Smooth muscle cell of the brain vasculature (primary cell): ENCODE data around the gene MS4A14.
"Not testable (repeated sequence)": the region's sequence is repeated elsewhere in the genome, so short reads cannot be mapped to it uniquely, and the experiment has no call there.

ENCODE experiments used
- DNase-seq: peaks from one replicate; pipeline ENCODE4 v3.0.0-alpha.2; 2012; ENCODE audit warnings: low read depth, low spot score

Gene MS4A14

DNA sequence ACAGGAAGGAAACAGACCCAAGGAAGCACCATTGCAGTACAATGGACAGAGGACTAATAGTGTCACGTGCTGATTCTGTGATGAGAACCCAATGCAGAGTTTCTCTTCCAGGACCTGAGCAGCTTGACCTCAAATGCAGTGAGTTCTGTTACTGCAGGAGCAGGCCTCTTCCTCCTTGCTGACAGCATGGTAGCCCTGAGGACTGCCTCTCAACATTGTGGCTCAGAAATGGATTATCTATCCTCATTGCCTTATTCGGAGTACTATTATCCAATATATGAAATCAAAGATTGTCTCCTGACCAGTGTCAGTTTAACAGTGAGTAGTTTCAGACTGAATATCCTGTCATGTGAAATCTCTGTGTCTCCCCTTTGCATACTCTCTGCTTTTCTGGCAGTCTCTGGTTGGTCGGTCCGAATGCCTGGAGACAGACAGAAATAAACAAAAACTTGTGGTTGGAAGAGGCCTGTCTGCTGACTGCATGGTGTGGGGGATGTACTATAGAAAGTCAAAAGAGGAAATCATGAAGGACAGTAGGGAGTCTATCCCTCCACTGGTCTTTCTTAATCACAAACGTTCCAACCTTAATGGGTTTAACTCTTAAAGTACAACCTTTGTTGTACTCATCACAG lies 6.9 kb upstream of the MS4A14 start:
- DNase-seq, result no peak

DNA sequence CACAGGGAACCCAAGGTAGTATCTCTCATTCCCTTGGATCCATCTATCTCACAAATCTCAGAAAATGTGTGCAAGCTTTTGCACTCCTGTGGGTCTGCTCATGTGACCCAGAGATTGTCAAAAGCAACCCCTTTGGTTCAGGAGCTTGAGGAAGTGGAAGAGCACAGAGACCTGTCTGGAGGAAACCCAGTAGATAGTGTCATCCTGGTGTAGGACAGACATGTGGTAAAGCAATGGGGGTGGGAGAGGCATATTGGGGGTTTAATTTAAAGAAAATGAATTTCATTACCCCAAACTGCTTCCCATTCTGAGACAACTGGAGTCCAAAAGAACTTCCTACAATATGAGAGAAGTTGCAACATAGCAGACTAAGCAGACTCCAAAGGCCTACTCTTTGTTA lies 5.8 kb upstream of the MS4A14 start:
- no peak for DNase-seq

DNA sequence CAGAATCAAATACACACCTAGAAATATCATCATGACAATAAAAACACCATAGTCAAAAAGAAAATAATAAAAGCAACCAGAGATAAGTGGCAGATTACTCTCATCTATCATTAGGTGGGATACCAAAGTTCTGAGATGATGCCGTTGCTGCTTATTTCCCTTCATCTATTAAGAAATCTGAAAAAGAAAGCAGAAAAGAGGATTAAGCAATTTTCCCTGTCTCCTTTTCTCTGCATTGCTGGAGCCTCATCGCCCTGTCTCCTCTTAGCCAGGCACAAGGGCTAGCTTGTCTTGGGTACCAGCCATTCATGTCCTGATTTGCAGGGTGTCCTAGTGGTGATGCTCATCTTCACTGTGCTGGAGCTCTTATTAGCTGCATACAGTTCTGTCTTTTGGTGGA lies 3.9 kb upstream of the MS4A14 start:
- no peak for DNase-seq

DNA sequence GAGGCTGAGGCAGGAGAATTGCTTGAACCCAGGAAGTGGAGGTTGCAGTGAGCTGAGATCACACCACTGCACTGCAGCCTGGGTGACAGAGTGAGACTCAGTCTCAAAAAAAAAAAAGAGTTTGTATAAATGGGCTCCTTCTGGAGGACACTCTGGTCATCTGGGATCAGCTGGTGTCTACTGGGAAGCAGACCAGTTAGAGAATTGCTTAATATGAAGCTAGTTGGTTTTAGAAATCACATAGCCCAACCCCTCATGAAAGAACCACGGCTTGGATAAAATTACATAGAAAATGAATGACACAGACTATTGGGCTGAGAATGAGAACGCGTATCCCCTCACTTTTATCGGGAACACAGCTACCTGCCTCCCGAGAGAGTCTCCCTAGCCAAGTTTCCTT lies 3.2 kb upstream of the MS4A14 start:
- DNase-seq, result no peak

DNA sequence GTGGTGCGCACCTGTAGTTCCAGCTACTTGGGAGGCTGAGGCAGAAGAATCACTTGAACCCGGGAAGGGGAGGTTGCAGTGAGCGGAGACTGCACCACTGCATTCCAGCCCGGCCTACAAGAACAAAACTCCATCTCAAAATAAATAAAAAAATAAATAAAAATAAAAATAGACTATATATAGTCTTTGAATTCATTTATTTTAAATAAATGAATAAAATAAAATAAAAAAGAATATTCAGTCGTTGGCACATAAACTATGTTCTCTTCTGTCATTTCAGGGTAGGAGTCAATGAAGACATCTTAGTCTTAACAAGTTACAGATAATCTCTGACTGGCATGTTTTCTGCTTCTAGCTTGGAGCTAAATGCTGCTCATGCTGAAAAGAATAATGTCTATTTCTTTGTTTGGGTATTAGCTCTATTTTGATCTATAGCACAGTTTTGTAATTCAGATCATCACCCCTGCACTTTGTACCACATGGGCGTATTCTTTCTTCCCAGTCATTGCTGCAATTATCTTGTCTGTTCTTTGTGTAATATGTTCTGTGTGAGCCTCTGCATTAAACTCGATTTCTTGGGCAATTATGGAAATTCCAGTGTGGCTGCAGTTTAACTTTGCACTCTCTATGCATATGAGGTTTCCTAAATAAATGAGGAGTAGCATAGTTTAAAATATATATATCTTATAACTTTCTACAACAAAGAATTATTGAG lies 1.4 kb upstream of the MS4A14 start:
- DNase-seq, result no peak

DNA sequence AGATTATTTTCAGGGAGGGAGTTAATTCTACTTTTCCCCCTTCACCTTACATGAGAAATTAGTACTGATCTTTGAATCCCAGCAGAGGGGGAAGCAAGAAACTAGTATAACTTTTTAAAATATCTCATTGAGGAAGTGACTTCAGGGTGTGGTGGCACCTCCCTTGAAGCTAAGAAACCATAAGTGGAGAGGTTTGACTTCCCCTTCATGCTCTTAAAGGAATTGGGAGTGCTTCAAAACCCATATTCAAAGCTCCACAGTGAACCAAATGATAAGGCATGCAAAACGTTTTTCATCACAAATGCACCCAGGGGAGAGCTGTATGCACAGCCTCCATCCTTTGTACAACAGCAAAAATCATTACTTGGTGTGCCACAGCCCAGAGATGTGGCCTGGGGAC lies 540 bp downstream of the MS4A14 start:
- no peak for DNase-seq

DNA sequence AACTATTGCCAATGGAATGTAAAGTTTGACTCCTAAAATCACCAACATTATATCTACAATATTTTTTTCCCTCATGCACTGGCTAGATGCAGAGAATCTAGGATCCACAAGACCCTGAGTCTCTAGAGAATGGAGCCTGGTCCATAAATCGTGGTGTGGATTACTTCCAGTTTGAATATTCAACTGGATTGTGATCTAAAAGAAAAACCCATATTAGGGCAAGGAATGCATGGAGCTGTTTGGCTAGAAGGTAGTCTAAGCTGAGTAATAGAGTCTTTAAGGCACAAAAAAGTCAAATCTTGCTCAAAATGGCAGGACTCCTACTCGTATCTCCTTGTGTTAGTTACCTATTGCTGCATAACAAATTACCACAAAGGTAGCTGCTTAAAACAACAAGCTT lies 23.8 kb downstream of the MS4A14 start:
- DNase-seq, result no peak

DNA sequence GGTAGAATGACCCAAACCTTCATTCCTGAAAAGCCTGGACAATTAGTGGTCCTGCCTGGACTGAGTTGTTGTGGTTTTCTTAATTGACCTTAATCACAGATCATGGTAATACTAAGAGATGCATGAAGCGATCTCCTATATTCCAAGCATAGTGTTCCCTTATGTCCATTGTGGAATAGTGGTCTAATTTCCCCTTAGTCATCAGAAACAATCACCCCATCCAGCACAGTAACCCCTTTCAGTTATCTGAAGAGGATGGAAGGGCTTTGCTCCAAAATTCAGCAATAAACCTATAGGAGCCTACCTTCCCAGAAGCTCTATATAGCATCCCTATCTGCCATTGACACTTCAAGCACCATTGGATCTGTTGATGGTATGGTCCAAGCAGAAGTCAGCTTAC lies 26.4 kb downstream of the MS4A14 start:
- DNase-seq, result no peak

DNA sequence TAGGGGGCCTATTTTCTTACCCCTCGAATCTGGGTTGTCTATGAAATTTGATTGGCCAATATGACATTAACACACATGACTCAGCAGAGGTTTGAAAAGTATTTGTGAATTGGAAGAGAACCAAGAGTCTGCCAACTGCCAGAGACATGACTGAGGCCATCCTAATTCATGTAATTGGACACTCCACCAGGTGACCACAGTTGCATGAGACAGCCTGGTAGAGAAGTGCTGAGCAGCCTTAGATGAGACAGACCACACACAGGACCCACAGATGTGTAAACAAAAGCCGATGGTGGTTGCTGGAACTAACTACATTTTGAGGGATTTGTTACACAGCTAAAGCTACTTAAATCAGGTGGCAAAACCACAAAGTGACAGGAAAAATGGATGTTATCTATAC lies 32.3 kb downstream of the MS4A14 start:
- no peak for DNase-seq

DNA sequence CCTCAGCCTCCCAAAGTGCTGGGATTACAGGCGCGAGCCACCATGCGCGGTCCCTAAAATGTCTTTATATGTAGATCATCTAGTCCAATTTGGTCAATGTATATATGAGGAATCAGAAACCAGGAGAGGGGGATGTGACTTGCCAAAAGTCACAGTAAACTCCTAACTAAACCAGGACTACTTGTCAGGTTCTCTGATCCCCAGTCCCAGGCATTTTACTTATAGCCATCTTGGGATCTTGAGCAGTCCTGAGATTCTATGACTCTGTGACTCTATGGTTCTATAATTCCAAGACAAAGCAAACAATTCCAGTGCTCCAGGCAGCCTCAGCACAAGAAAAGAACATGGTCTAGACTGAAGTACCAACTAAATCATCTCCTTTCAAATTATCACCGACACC lies 33.0 kb downstream of the MS4A14 start, which contains the start of gene MS4A5:
Gene MS4A5, plus strand, starts transcription at position 301 of the 400 bp plus-strand sequence. CDS start 103 bp downstream, outside the sequence.
- DNase-seq, result no peak

DNA sequence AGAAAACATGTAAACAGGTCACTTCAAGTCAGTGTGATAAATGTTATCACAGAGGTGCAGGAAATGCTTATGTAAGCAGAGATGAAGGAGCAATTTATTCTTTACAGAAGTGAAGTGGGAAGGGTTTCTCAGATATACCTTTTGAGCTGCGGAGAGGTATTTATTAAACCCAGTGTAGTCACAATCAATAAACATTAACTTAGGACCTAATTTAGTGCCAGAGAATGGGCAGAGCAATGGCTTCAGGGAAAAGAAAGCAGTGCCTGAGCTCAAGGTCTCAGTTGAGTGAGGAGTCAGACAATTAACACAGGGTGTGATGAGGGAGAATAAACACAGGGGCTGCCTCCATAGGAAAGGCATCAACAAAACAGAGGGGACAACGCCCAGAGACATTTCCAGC lies 35.0 kb downstream of the MS4A14 start:
- DNase-seq, result no peak

DNA sequence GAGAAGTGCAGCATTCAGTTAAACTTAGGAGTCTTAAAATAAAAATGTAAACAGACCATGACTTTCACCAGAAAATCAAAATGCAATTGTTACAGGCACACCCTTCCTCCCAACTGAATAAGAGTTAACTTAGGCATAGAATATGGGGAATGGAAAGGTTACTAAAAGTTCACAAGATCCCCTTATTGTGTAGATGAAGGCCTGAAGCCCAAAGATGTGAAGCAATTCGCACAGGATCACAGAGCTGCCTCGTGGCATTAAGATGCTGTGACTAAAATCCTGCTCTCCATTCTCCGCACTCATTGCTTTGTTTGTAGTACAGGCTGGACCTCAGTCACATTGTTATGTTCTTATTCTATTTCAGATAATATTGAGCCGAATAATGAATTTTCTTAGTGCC lies 37.1 kb downstream of the MS4A14 start:
- no peak for DNase-seq

DNA sequence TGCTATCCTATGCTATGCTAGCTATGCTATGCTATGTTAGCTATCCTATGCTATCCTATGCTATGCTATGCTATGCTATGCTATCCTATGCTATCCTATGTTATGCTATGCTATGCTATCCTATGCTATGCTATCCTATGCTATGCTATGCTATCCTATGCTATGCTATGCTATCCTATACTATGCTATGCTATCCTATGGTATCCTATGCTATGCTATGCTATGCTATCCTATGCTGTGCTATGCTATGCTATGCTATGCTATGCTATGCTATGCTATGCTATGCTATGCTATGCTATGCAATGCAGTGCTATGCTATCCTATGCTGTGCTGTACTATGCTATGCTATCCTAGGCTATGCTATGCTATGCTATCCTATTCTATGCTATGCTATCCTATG lies 50.8 kb downstream of the MS4A14 start:
- DNase-seq, result no peak

DNA sequence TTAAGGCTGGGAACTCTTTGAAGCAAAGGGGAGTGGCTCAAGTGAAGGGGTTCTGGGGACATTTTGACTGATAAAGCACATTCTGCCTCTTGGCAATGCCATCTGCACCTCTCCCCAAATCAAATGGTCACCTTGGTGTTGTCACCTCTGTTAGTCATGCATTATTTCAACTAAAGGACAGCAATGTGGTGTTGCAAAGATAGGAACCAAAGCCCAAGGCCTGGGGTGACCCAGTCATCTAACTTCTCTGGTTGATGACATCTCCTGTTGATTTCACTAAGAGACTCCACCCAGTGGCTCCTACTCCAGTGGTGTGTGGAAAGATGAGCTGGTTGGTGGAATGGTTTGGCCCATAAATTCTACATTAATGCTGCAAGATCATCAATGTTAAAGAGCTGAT lies 51.6 kb downstream of the MS4A14 start:
- no peak for DNase-seq

DNA sequence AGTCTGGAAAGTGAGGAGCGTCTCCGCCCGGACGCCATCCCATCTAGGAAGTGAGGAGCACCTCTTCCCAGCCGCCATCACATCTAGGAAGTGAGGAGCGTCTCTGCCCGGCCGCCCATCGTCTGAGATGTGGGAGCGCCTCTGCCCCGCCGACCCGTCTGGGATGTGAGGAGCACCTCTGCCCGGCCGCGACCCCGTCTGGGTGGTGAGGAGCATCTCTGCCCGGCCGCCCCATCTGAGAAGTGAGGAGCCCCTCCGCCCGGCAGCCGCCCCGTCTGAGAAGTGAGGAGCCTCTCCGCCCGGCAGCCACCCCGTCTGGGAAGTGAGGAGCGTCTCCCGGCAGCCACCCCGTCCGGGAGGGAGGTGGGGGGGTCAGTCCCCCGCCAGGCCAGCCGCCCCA lies 54.9 kb downstream of the MS4A14 start:
- DNase-seq, result not testable (repeated sequence)

DNA sequence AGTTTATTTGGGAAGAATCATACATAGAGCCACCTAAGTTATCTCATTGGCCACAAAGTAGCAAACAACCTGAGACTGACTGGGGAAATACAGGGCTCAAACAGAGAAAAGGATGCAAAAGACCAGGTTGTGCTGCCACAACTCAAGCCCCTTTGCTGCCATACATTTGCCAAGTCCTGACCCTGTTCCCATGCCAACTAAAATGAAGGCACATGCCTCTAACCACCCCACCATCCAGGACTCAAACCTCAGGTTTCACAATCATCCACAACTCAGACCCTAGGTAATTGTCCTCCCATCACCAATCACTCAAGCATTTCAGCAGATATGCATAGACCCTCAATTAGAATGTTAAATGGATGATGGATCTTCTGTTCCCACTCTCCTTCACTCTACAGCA lies 58.0 kb downstream of the MS4A14 start:
- DNase-seq, result no peak

DNA sequence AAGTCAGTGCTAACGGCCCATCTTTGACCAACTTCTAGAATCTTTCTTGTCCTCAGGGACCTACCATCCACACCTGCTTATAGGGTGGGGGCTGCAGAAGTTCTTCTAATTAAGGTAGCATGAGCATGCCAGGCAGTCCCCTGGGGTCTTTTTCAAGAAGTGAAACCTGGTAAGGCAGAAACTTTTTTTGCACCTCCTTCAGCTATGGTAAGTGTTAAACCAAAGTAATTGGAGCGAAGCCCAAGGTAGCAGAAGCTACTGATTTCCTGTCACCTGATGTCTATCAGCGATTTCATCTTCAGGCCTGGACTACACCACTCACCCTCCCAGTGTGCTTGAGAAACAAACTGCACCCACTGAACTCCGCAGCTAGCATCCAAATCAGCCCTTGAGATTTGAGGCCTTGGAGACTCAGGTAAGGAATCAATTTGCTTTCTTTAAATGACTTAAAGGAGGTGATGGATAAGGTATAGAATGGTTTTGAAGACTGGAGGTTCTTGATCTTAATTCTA lies 59.3 kb downstream of the MS4A14 start, which contains the start of gene MS4A1:
Gene MS4A1, plus strand, starts transcription at position 317 of the 512 bp plus-strand sequence. CDS start 6,528 bp downstream, outside the sequence.
- DNase-seq, result no peak

DNA sequence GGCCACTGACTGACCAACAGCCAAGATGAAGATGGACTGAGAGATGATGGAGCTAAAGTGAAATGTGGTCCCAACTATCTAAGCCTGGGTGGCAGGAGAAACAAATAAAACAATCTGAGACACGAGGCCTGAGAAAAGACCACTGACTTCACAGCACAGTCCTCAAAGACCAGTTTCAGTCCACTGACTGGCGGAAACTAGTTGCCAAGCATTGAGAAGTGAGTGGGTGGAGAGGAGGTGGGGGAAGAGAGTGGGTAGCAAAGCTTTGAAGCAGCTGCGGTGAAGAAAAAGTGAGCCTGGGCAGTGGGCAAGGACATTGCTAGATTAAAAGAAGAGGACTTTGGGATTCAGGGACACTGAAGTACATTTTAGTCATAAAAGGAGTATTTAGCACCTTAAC lies 61.3 kb downstream of the MS4A14 start:
- DNase-seq, result no peak

DNA sequence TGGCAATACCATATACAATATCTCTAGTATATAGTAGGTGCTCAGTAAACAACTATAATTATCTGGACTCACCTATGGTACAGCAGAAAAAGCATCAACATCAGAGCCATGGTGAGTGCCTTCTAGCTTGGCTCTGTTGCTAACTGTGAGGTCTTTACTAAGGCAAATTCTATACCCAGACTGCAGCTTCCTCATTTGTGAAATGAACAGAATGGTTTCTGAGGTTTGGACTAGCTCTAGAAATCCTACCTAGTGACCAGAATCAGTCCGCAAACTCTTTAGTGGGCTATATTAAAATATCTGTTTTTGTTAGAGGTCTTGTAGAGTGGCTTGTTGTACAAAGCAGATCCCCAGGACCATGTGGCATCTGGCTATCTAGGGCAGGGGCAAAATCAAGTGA lies 63.1 kb downstream of the MS4A14 start:
- DNase-seq, result no peak
